HG02973 (cell line): ENCODE results near the gene SDF2L1.
"Not testable (repeated sequence)": the region's sequence is repeated elsewhere in the genome, so short reads cannot be mapped to it uniquely, and the experiment has no call there.

ENCODE experiments used
- ATAC-seq: cut with Tn5 transposase; IDR thresholded peaks from one replicate; pipeline ENCODE4 v1.9.1; 2021; ENCODE audit warnings: moderate library complexity; ENCODE audit not compliant: unreplicated experiment

Gene SDF2L1

DNA sequence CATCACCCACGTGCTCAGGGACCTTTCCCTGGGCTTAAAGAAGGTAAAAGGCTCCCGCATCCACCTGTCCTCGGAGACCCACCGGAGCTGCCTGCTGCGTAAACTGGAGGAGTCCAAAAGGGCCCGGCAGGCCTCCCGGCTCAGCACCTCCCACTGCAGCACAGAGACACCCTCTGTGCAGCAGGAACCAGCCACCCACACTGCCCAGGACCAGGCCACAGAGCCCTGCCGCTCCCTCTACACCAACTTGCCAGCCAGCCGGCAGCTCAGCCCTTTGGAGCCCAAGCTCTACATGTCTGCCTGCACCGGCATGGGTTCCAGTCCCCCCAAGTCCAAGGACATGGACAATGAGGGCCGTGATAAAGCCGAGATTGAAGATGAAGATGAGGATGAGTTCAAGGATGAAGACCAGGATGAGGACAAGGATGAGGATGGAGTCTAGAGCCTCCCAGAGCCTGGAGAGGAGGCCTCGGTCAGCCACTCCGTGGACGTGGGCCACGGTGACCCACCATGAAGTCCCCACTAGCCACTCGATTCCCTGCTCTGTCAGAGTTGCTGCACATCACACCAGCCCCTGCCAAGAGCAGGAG lies 5.4 kb upstream of the SDF2L1 start:
- ATAC-seq = no peak

DNA sequence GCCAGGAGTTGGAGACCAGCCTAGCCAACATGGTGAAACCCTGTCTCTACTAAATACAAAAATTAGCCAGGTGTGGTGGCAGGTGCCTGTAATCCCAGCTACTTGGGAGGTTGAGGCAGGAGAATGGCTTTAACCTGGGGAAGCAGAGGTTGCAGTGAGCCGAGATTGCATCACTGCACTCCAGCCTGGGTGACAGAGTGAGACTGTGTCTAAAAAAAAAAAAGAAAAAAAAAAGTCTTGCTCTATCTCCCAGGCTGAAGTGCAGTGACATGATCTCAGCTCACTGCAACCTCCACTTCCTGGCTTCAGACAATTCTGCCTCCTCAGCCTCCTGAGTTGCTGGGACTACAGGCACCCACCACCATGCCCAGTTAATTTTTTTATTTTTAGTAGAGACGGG lies 4.7 kb upstream of the SDF2L1 start:
- not testable (repeated sequence) for ATAC-seq

DNA sequence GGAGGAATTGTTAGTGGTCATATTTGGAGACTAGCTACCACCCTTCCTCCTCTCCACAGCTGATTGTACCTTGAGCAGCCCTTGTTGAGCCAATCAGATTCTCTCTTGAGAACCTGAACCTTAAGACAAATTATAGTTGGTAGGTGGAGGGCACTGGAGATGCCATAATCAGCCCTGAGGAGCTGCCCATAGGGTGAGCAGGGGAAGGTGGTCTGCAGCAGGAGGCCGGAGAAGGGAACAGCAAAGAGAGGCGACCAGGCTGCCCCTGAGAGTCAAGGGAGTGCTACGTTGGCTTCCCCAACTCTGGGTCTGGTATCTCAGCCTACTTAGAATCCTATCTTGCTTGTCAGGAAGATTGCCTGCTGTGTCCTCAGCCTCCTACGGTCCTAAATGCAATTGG lies 2.7 kb upstream of the SDF2L1 start:
- no peak for ATAC-seq

DNA sequence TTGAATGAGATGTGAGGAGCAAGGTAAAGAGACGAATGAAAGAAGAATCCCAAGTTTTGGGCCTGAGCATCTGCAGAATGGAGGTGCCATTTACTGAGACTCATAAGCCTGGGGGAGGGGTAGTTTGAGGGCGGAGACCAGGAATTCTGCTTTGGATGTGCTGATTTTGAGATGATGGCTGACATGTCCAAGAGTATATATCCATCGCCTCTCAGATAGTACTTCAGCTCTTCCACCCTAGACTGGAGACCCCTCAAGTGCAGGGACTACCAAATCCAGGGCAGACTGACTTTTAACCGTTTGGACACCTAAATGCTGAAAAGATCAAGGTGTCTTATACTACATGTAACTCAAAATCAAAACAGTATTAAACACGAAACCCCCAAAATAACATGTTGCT lies 1.3 kb upstream of the SDF2L1 start:
- no peak for ATAC-seq

DNA sequence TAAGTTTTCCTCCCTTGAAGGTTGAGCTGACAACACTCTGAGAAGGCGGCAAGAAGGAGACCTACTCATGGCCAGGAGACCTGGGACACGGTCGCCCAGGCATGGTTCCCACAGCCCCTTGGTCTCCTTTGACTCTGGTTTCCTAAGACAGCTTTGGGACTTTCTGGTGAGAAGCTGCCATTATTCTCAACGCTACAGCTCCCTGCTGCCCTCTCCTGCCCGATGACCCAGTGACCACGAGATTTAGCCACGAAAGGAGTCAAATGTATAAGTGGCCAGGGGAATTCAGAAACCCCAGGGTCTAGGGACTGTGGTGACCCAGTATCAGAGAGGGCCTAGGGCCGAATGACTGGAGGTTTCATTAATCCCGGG lies 699 bp upstream of the SDF2L1 start:
- no peak for ATAC-seq

DNA sequence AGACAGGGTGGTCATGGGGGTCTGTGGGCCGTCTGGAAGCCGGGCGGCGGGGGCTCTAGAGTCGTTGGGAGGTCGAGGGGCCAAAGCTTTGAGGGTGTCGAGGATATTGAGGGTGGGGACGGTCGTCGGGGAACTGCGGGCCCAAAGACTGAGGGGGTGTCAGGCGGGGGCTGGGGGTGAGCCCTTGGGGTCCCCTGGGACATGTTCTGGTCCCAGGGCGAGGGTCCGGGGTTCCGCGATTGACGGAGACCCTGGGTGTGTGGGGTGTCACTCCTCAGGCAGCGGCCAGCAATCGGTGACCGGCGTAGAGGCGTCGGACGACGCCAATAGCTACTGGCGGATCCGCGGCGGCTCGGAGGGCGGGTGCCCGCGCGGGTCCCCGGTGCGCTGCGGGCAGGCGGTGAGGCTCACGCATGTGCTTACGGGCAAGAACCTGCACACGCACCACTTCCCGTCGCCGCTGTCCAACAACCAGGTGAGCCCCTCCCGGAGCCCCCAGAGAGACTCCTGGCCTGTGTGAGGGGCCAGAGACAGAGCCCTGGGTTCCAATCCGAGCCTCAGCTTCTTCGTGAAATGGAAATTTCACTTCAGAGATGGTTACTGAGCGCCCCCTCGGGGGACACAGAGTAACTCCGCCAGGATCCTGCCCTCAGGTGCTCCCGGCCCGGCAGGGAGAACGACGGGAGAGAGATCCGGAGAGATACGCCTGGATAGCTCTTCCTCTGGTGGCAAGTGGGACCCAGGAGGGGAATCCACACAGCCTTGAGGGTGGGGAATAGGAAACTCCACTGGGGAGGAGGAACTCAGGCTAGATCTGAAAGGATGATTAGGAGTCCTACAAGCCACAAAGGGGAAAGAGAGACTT lies 714 bp downstream of the SDF2L1 start:
- ATAC-seq = no peak

DNA sequence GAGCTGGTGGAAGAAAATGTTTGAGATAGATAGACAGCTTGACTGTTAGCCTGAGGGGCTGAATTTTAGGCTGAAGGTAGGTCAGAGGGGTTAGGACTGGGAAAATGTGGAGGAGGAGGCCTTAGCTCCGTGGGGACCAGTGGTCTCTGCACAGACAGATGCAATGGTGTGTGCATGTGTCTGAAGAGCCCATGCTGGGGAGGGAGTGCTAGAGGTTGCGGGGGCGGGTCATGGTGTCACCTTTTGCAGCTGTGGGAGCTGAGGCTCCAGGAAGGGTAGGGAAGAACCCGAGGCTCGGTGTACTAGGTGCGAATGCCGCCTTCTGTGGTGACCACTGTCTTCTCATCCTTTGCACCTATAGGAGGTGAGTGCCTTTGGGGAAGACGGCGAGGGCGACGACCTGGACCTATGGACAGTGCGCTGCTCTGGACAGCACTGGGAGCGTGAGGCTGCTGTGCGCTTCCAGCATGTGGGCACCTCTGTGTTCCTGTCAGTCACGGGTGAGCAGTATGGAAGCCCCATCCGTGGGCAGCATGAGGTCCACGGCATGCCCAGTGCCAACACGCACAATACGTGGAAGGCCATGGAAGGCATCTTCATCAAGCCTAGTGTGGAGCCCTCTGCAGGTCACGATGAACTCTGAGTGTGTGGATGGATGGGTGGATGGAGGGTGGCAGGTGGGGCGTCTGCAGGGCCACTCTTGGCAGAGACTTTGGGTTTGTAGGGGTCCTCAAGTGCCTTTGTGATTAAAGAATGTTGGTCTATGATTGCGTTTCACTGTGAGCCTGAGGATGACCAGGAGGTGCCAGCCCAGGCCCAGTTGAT lies 1.6 kb downstream of the SDF2L1 start:
- no peak for ATAC-seq

DNA sequence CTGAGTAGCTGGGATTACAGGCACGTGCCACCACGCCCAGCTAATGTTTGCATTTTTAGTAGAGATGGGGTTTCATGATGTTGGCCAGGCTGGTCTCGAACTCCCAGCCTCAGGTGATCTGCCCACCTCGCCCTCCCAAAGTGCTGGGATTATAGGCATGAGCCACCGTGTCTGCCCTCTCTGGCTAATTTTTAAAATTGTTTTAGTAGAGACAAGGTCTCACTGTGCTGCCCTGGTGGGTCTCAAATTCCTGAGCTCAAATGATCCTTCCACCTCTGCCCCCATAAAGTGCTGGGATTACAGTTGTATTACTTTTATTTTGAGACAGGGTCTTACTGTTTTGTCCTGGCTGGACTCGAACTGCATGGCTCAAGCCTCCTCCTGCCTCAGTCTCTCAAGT lies 3.4 kb downstream of the SDF2L1 start:
- not testable (repeated sequence) for ATAC-seq

DNA sequence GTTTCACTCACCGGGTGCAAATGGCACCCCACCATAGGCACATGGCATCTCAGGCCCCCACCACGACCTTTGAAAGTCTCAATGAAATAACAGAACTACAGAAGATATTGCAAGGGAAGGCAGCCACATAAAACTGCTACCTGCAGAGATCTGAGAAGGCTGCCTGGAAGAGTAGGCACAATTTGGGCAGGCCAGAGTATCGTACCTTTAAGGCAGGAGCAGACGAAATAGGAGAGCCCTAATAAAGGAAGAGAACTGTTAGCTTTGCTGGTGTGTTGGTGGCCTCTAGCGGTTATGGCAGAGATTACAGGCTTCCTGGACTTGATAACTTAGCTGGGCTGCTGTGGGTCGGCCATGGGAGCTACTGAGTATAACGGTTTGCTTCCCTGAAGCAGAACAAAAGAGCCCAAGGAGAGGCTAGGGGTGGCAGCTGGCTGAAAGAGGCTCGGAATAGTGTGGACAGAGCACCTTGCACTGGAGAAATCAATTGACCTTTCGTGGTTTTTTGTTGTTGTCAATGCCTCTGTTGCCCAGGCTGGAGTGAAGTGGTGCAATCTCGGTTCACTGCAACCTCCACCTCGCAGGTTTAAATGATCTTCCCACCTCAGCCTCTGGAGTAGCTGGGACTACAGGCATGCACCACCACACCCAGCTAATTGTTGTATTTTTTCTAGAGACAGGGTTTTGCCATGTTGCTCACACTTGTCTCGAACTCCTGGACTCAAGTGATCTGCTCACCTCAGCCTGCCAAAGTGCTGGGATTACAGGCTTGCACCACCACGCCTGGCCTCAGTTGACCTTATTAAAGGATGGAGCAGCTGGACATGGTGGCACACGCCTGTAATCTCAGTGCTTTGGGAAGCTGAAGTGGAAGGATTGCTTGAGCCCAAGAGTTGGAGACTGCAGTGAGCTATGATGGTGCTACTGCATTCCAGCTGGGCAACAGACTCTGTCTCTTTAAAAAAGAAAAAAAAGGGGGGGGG lies 4.8 kb downstream of the SDF2L1 start:
- ATAC-seq = no peak

DNA sequence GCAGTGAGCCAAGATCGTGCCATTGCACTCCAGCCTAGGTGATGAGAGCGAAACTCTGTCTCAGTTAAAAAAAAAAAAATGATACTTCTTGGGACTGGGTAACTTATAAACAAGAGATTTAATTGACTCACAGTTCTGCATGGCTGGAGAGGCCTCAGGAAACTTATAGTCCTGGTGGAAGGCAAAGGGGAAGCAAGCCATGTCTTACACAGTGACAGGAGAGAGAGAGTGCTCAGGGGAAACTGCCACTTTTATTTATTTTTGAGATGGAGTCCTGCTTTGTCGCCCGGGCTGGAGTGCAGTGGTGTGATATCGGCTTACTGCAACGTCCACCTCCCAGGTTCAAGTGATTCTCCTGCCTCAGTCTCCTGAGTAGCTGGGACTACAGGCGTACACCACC lies 8.2 kb downstream of the SDF2L1 start:
- no peak for ATAC-seq

DNA sequence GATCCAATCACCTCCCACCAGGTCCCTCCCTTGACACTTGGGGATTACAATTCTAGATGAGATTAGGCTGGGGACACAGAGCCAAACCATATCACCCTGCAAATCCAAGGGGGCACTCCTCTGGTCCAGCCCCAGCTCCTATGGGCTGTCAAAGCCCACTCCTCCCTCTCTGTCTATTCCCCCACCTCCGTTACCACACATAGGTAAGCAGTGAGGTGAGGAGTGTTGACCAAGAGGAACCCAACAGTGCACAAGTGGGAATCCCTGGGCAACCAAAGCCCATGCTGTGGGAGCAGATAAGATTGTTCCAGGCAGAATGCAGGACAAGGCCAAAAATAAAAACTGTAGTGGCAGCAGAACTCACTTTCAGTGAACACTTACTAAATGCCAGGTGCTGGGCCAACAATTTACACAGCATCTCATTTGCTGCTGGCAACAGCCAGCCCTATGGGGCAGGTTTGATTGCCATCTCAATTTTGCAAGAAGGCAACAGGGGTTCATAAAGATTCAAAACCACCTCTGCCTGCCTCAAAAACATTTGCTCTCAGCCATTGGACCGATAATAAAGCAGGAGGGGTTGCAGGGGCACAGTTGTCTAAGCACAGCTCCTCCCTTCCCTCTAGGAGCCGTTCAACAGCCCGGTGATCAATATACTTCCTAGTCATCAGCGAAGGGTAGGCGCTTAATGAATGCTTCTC lies 8.9 kb downstream of the SDF2L1 start:
- ATAC-seq = no peak

DNA sequence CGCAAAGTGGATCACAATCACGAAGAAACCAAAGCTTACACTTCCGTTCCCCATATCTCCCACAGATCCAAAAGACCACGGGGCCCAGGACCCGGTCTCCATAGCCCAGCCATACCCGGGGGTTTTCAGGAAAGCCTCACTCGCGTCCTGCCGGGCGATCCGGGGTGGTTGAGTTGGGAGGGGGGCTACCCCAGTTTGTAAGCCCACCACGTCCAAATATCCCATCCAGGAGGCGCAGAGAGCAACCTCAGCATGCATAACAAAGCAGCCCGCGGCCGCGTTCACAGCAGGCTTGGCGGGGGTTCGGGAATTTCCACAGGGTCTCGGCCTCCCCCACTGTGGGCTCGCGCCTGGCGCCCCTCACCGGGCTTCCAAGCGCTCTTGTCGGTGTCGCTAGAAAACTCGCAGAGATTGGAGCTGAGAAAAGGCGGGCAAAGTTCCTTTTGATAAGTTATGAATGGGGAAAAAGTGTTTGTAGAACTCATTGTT lies 9.5 kb downstream of the SDF2L1 start:
- no peak for ATAC-seq

DNA sequence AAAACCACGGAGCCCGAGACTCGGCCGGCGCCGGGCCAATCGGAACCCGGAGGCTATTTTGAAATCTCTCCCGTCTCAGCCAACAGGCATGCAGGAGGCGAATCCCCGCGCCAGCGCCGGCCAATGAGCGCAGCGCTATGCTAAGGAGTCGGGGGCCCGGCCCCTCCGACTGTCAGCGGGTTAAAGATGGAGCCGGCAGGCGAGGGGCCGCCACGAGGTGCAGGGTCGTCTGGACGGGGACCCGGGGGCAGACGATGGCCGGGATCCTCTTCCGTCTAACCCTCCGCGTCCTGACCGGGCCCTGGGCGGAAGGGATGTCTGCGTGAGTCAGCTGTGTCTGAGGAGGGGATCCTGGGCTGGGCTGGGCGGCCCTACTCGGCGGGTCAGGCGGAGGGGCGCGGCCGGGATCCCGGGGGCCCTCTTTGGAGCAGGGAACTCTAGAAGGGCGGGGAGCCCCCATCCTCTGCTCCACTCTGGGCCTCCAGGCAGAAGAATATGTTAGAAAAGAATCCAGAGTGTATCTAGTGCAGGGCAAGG lies 10.0 kb downstream of the SDF2L1 start:
- ATAC-seq = peak; percentile 75

DNA sequence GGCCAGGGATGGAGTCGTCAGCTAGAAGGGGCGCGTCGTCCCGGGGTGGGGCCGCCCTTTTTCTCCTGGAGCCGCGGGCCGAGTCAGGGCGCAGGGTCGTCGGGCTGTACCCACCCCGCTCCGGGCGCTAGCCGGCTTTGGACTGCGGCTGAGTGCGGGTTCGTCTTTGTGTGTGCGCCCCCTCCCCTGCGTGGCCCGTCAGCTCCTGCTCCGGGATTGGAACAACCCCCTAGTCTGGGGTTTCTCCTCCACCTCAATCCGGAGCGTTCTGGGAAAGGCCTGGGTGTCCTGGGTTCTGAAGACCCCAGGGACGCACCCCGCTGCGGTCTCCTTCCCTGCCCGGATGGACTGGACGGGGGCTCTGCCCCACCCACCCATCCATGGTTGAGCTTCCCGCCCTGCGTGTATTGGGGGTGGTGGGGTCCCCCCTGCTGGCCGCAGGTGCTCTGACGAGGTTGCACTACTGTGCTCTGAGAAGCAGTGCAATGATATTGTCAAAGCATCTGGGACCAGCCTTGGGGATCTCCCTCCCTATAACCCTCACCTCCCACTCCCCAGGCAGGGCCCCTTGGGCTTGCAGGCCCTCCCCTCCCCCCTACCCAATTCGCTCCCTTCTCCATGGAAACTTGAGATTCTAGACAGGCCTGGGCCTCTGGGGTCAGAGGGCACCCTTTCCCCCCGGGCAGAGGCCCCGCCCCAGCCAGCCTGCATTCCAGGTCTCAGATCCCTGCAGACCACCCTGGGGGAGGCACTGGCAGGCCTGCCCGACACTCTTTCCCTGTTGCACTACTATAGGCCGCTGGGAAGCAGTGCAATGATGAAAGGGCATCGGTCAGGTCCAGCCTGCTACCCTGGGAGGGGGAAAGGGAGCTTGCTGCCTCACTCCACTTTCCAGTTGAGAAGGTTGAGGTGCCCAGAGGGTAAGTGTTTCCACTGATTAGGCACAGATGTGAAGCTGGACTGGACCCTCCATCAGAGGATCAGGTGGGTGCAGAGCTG lies 10.7 kb downstream of the SDF2L1 start:
- ATAC-seq = peak; percentile 5

DNA sequence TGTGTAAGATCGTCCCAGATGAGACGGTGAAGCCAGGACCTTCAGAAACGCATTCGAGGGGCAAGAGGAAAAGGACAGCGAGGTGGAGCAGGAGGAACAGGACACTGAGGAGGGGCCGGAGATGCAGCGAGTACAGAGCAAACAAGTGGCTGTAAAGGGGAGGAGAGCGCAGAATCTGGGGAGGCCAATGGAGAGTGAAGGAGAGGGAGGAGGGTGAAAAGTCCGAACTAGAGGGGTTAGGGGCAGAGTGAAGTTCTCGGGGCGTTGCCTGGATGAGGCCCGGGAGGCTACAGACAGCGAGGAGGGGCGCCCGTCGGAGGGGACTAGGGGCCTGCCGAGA lies 14.9 kb downstream of the SDF2L1 start:
- ATAC-seq = no peak

DNA sequence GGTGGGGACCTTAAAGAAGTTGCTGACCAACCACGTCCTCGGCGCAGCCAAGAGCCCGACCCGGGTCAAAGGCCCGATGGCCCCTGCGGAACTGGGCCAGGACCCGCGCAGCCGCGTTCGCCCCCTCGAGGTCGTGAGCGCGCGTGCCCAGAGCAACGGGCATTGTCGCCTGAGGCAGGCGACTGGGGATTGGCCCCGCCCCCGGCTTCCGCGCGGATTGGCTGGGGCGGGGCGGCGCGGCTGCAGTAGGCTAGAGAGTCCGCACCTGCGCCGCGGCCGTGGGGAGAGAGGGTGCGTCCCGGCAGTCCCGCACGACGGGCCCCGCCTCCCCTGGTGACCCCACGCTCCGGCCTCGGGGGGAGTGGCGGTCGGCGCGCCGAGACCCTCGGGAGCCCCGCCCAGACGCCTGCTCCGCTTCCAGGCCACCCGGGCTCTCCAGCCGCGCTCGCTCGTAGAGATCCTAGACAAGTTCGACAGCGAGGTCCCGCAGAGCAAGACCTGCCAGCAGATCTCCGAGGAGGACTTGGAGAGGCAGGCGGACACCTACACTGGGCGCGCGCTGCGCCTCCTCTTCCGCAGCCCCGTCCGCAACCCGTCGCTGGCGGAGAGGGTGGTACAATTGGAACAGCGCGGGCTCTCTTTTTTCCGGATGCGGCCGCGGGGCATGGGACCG lies 15.4 kb downstream of the SDF2L1 start:
- peak; percentile 46 for ATAC-seq

DNA sequence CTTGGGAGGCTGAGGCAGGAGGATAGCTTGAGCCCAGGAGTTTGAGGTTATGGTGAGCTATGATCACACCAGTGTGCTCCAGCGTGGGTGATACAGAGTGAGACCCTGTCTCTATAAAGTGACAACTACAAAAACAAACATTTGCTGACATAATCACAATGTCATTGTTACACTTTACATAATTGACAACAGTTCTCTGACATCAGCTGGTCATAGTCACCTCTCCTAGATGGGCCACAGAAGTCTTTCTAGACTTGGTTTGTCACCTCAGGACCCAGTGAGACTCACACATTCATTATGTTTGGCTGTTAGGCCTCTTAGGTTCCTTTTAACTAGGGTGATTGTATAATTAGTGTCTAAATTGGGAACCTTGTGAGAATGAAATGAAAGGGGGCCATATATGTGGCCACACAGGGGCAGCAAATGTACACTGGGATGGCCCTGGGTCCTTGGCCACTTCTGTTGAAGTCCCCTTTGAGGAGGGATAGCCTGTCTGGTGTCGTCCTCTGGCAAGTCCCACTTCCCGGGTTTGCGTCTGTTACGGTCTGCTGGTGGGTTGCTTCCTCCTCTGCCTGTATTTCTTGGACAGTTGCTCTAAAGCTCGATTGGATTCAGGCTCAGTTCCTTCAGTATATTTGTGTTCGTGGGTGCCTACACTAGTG lies 17.9 kb downstream of the SDF2L1 start:
- no peak for ATAC-seq
